PC-3 (cell line): Measurements from ENCODE around the gene PLPP3. TPM values are rescaled to one million over a fixed set of nuclear protein-coding genes. Genes with fewer than 3 reads are reported as not detected.

Source experiments
- ATAC-seq: fragments of 200-7000 bp; cut with Tn5 transposase; 2 replicates; pipeline ENCODE4 v1.9.1; 2020; ENCODE audit warnings: mild to moderate bottlenecking, moderate library complexity
- BruUV-seq: library from RNA; stranded (reverse); fragments of 400-500 nt; replicated peaks from 2 replicates; lab custom pipeline; 2021; lab: Mats Ljungman, UMichigan
- CTCF ChIA-PET: fragments of 300-600 bp; sonication (Branson Sonifier 250); formaldehyde crosslinking; loops from one replicate; lab custom pipeline; 2022; ENCODE audit warnings: antibody characterized with exemption; lab: Charles Lee
- POLR2A ChIA-PET: fragments of 300-600 bp; sonication (Branson Sonifier 250); formaldehyde crosslinking; loops from one replicate; lab custom pipeline; 2022; ENCODE audit warnings: antibody characterized with exemption; ENCODE audit not compliant: unreplicated experiment; lab: Charles Lee
- DNase-seq: peaks from one replicate; pipeline ENCODE4 v3.0.0-alpha.2; 2015
- H2AFZ ChIP-seq: fragments of 300-600 bp; sonication (generic); 2 replicates; pipeline ENCODE4 v1.6.0; 2016; ENCODE audit warnings: antibody characterized with exemption, low read length
- H3F3A ChIP-seq: fragments of 300-600 bp; sonication (generic); one replicate; pipeline ENCODE4 v1.6.0; 2017; ENCODE audit warnings: antibody characterized with exemption, low read length, control low read depth, mild to moderate bottlenecking; ENCODE audit not compliant: unreplicated experiment
- H3K27ac ChIP-seq: fragments of 300-600 bp; sonication (generic); 2 replicates; pipeline ENCODE4 v1.5.1; 2016; ENCODE audit warnings: mild to moderate bottlenecking, low read length
- H3K27me3 ChIP-seq: fragments of 300-600 bp; sonication (generic); 2 replicates; pipeline ENCODE4 v1.6.1; 2016; ENCODE audit warnings: low read length, mixed read lengths
- H3K36me3 ChIP-seq: fragments of 300-600 bp; sonication (generic); 2 replicates; pipeline ENCODE4 v1.6.1; 2016; ENCODE audit warnings: low read depth, mixed run types, low read length, mixed read lengths
- H3K4me1 ChIP-seq: fragments of 300-600 bp; sonication (generic); 2 replicates; pipeline ENCODE4 v1.5.1; 2016; ENCODE audit warnings: low read length; ENCODE audit not compliant: insufficient read depth
- H3K4me2 ChIP-seq: fragments of 300-600 bp; sonication (generic); 2 replicates; pipeline ENCODE4 v1.6.0; 2016; ENCODE audit warnings: low read length
- H3K4me3 ChIP-seq: fragments of 300-600 bp; sonication (generic); 2 replicates; pipeline ENCODE4 v1.5.1; 2016; ENCODE audit warnings: mild to moderate bottlenecking, low read length, mixed read lengths
- H3K79me2 ChIP-seq: fragments of 300-600 bp; sonication (generic); 2 replicates; pipeline ENCODE4 v1.6.1; 2017; ENCODE audit warnings: low read length, mixed read lengths
- H3K9ac ChIP-seq: fragments of 300-600 bp; sonication (generic); 2 replicates; pipeline ENCODE4 v1.6.0; 2016; ENCODE audit warnings: mild to moderate bottlenecking, low read length
- H3K9me2 ChIP-seq: fragments of 300-600 bp; sonication (generic); replicated peaks from 2 replicates; pipeline ENCODE4 v1.6.1; 2016; ENCODE audit warnings: mixed run types, low read length, mixed read lengths
- H3K9me3 ChIP-seq: fragments of 300-600 bp; sonication (generic); 2 replicates; pipeline ENCODE4 v1.6.1; 2016; ENCODE audit warnings: low read length, mixed read lengths
- H4K20me1 ChIP-seq: fragments of 300-600 bp; sonication (generic); 2 replicates; pipeline ENCODE4 v1.6.1; 2016; ENCODE audit warnings: low read length, mixed read lengths
- EZH2 ChIP-seq: fragments of 300-600 bp; sonication (generic); IDR thresholded peaks from one replicate; pipeline ENCODE4 v1.6.1; 2017; ENCODE audit warnings: antibody characterized with exemption, mild to moderate bottlenecking, low read length; ENCODE audit not compliant: unreplicated experiment
- EZH2phosphoT487 ChIP-seq: fragments of 300-600 bp; sonication (generic); IDR thresholded peaks from 2 replicates; pipeline ENCODE4 v1.6.1; 2018; ENCODE audit warnings: mild to moderate bottlenecking, antibody characterized with exemption, low read length, borderline replicate concordance
- intact Hi-C: fragments of 100-400 bp; cut with micrococcal nuclease; formaldehyde crosslinking; loops from 2 replicates; pipeline ENCODE4 v1.9.0; 2023
- total RNA-seq: library from RNA; depleted of rRNA; stranded (reverse); fragments of >200 nt; gene quantifications from 2 replicates; pipeline ENCODE4 v1.2.3, GENCODE V29; 2014
- TF ChIP-seq, protein P1 (sequence below): fragments of 300-600 bp; sonication (generic); conservative IDR thresholded peaks from 2 replicates; pipeline ENCODE4 v1.5.1; 2017; ENCODE audit warnings: antibody characterized with exemption, low read depth, mild to moderate bottlenecking, low read length

The PLPP3 gene
- total RNA-seq, 1 experiment from 2014 or later = 41.0 TPM

GRCh38 chr1:56562891-56563452 is 16.4 kb downstream of the PLPP3 start:
- H3F3A ChIP-seq = no peaks in the 10 kb centered on the region
- H3K36me3 ChIP-seq = no peaks in the 10 kb centered on the region
- H3K9me3 ChIP-seq = no peaks in the 10 kb centered on the region
- no peaks in the 10 kb centered on the region for H3K27me3 ChIP-seq
- peaks cover 91% of the 10 kb centered on the region for H3K79me2 ChIP-seq
- no peak overlapping the region for H2AFZ ChIP-seq
- H3K27ac ChIP-seq = no peak overlapping the region
- CTCF ChIA-PET = no interaction called here
- no TSS peak for BruUV-seq
- H3K9me2 ChIP-seq = no peaks in the 10 kb centered on the region
- H3K4me2 ChIP-seq = no peak overlapping the region
- H3K9ac ChIP-seq = no peak overlapping the region
- TF ChIP-seq, protein P1, sequence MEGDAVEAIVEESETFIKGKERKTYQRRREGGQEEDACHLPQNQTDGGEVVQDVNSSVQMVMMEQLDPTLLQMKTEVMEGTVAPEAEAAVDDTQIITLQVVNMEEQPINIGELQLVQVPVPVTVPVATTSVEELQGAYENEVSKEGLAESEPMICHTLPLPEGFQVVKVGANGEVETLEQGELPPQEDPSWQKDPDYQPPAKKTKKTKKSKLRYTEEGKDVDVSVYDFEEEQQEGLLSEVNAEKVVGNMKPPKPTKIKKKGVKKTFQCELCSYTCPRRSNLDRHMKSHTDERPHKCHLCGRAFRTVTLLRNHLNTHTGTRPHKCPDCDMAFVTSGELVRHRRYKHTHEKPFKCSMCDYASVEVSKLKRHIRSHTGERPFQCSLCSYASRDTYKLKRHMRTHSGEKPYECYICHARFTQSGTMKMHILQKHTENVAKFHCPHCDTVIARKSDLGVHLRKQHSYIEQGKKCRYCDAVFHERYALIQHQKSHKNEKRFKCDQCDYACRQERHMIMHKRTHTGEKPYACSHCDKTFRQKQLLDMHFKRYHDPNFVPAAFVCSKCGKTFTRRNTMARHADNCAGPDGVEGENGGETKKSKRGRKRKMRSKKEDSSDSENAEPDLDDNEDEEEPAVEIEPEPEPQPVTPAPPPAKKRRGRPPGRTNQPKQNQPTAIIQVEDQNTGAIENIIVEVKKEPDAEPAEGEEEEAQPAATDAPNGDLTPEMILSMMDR = no peak
- TF ChIP-seq EZH2phosphoT487 = no peak
- no peak for TF ChIP-seq EZH2
- no peak overlapping the region for H3K4me3 ChIP-seq
- no peaks in the 10 kb centered on the region for H3K4me1 ChIP-seq
- no peak for DNase-seq
- intact Hi-C loops = no loop called here
- H4K20me1 ChIP-seq = 0 out of 2 replicates have a peak, but pooled peaks cover 3% of the 10 kb centered on the region
- no peak for ATAC-seq
- POLR2A ChIA-PET = no interaction called here

- Histone ChIP-seq H3K4me3 (no peak overlapping the region), H3K27me3 (no peaks in the 10 kb centered on the region), H3K36me3 (no peaks in the 10 kb centered on the region), H3K79me2 (peaks cover 86% of the 10 kb centered on the region), H3K4me2 (no peak overlapping the region), H3K9me3 (no peaks in the 10 kb centered on the region), H4K20me1 (0 out of 2 replicates have a peak, but pooled peaks cover 3% of the 10 kb centered on the region), H3K9ac (no peak overlapping the region), H3K27ac (no peak overlapping the region), H2AFZ (no peak overlapping the region), H3K4me1 (no peaks in the 10 kb centered on the region), H3K9me2 (no peaks in the 10 kb centered on the region), H3F3A (no peaks in the 10 kb centered on the region)
- ChIA-PET POLR2A (no interaction called here), CTCF (no interaction called here)
- no TSS peak for BruUV-seq
- no peak for ATAC-seq
- intact Hi-C loops = no loop called here
- TF ChIP-seq, protein P1 = no peak
- TF ChIP-seq EZH2 (no peak), EZH2phosphoT487 (no peak)
- DNase-seq = no peak
Observed at GRCh38 chr1:56561227-56562019, 17.9 kb downstream of the PLPP3 start.

- no peak overlapping the region for H3K9ac ChIP-seq
- peaks cover 83% of the 10 kb centered on the region for H3K79me2 ChIP-seq
- no peak for DNase-seq
- H4K20me1 ChIP-seq = no peaks in the 10 kb centered on the region
- ChIA-PET POLR2A (interaction anchor here (0.7 kb wide), 1 partner anchor 1033 kb away, joined by 11 read pairs; no protein-coding TSS in a partner anchor), CTCF (no interaction called here)
- no peaks in the 10 kb centered on the region for H3K9me2 ChIP-seq
- no peaks in the 10 kb centered on the region for H3K27me3 ChIP-seq
- ATAC-seq = no peak
- H3K4me3 ChIP-seq = no peak overlapping the region
- H3K4me1 ChIP-seq = peaks cover 5% of the 10 kb centered on the region; the same call in 1 of the 2 replicates
- H2AFZ ChIP-seq = no peak overlapping the region
- H3K36me3 ChIP-seq = no peaks in the 10 kb centered on the region
- H3K9me3 ChIP-seq = no peaks in the 10 kb centered on the region
- TF ChIP-seq EZH2phosphoT487 (no peak), EZH2 (no peak)
- TF ChIP-seq, protein P1 = no peak
- no peak overlapping the region for H3K27ac ChIP-seq
- no TSS peak for BruUV-seq
- no peak overlapping the region for H3K4me2 ChIP-seq
- intact Hi-C loops = no loop called here
- H3F3A ChIP-seq = no peaks in the 10 kb centered on the region
Observed at GRCh38 chr1:56557746-56558145, 21.6 kb downstream of the PLPP3 start.
